HG02973 (cell line): ENCODE measurements around the gene PTPRE.

ENCODE experiments used
- ATAC-seq: cut with Tn5 transposase; IDR thresholded peaks from one replicate; pipeline ENCODE4 v1.9.1; 2021; ENCODE audit warnings: moderate library complexity; ENCODE audit not compliant: unreplicated experiment

Gene PTPRE

GRCh38 chr10:127995939-127996338 lies 89.0 kb downstream of the PTPRE start:
- no peak for ATAC-seq

- no peak for ATAC-seq
Observed at GRCh38 chr10:127996586-127996985, 89.7 kb downstream of the PTPRE start.

GRCh38 chr10:127997271-127997670 lies 90.4 kb downstream of the PTPRE start:
- ATAC-seq, result no peak

- no peak for ATAC-seq
Observed at GRCh38 chr10:127997937-127998336, 91.0 kb downstream of the PTPRE start.

- no peak for ATAC-seq
Observed at GRCh38 chr10:127998501-127999144, 91.7 kb downstream of the PTPRE start.

DNA sequence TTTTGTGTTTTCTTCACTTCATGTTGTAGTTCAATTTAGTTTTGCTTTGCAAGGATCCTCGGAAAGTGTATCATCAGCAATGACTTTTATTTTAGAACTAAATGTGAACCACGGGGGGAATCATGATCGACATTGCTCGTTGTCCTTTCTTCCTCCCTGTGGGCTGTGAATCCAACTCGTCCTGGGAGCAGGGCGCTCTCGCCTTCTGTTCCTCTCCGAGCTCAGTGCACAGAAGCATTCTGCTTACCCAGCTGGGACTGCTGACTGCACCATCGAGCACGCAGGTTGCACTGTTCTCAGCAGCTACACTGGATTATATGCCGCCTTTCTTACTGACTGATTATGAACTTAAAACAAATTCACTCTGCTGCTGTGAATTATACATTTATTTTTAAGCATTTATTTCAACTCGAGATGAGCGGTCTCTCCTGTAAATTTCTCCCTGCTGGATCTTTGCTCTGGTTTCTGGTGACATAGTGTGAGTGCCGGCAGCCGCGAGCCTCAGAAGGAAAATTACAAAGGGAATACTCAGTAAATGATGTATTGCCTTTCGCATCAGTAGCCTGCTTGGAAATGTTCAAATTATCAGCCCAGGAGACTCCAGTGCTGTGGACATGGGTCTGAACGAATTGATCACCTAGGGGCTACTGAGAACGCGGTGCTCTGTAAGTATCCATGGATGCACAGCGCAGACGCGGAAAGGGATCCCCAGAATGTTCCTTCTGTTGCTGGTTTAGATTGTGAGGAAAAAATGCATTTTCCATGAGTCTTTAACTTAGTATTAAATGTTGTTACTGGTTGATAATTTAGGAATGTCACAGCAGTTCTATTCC lies 92.6 kb downstream of the PTPRE start:
- ATAC-seq, result no peak

- ATAC-seq, result no peak
Observed at GRCh38 chr10:128000471-128001362, 93.8 kb downstream of the PTPRE start.

DNA sequence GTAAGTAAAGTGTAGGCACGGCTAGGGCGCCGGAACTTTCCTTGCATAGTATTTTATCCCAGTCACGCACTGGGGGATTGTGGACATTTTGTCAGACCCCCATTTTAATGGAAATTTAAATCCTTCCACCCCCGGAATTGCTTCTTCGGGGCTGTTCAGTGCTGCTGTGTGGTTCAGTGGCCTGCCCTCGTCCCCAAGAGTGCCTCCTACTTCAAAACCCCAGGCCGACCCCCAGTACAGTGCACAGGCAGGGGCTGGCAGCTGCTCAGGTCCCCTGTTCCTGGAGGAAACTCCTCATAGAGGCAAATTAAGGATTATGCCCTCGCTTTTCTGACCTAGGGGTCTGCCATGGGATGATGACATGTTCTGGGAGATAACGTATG lies 94.5 kb downstream of the PTPRE start:
- no peak for ATAC-seq

DNA sequence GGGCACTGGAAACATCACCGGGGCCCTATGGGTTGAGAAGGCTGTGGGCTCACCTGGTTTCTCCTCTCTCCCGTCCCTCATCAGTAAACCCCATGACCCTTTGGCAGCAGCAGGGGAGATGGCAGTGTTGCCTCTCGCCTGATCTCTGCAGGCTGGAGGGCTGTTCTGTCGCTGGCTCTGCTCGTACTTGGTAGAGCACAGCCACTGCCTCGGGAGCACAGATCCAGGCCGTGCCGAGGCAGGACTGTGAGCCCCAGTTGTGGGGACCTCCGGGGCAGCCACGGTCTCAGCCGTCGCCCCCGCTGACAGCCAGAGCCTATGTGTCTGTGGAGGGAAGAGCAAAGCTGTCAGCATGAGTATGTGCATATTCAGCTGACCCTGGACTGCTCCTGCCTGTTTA lies 94.9 kb downstream of the PTPRE start:
- ATAC-seq, result no peak

- no peak for ATAC-seq
Observed at GRCh38 chr10:128003521-128003920, 96.6 kb downstream of the PTPRE start.

DNA sequence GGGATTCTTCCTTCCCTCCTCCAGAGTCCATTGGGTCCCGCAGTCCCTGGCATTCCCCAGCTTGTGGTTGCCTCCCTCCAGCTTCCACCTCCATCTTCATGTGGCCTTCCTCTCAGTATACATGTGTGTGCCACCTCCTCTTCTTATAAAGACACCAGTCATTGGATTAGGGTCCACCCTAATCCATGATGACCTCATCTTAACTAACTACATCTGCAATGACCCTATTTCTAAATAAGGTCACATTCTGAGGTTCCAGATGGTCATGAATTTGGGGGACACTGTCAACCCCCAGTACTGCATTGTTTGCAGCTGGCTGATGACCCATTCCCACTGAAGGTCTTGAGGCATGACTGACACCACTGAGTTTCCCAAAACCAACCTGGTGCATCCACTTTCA lies 99.0 kb downstream of the PTPRE start:
- no peak for ATAC-seq

GRCh38 chr10:128007056-128007455 lies 100.2 kb downstream of the PTPRE start:
- ATAC-seq, result no peak

- ATAC-seq, result no peak
Observed at GRCh38 chr10:128007971-128008370, 101.1 kb downstream of the PTPRE start.

- no peak for ATAC-seq
Observed at GRCh38 chr10:128008521-128009250, 101.8 kb downstream of the PTPRE start.

GRCh38 chr10:128009372-128010126 lies 102.6 kb downstream of the PTPRE start:
- no peak for ATAC-seq

DNA sequence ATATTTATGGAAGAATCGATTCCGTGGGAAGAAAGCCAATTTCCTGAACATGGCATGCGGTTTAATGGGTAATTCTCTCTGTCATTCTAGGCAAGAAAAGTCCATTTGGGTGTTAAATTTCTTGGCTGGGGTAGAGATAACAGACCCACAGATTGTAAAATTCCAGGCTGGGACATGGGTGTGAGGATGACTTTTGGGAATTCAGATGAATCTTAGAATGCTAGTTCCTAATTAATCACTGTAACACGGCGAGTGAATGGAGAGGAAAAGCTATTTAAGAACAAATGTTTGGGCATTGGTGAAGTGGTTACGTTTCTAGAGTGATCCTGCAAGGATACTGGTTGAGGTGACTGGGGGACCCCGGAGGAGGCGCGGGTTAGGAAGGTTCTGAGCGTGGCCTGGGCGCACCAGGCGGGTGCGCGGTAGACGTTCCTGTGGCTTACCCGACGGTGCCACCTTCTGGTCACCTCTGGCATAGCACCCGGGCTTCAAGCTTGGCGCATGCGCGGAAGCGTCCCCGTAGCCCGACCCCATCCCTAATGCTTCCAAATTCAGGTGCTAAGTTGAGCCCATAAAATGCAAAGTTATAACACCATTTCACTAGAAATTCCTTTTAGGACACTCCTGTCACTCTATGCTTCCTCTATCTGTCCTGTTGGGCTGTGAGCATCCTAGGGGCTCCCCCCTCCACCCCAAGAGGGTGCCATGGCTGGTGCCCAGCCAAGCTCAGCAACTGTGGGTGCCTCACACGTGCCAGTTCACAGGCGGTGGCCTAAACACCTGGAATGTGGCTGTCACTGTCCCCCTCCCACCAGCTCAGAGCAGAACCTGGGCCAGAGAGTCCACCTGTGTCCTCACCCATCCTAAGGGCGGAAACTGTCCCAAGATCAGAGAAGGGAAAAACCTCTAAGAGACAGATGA lies 104.4 kb downstream of the PTPRE start:
- ATAC-seq, result peak; percentile 87

- ATAC-seq, result no peak
Observed at GRCh38 chr10:128013626-128014025, 106.7 kb downstream of the PTPRE start.

GRCh38 chr10:128014236-128014635 lies 107.3 kb downstream of the PTPRE start:
- no peak for ATAC-seq

- ATAC-seq, result no peak
Observed at GRCh38 chr10:128016423-128017060, 109.6 kb downstream of the PTPRE start.
